HepG2 (cell line): ENCODE measurements around the gene FAAP100. TPM values are rescaled to one million over a fixed set of nuclear protein-coding genes. Genes with fewer than 3 reads are reported as not detected.
A peak's percentile ranks its signal among the peaks of the same experiment; 100 is the strongest.

Source experiments
- ARNTL ChIP-seq: sonication (generic); formaldehyde crosslinking; IDR thresholded peaks from 2 replicates; pipeline ENCODE4 v1.4.0; 2020; ENCODE audit warnings: mild to moderate bottlenecking, missing genetic modification reagents
- BCL6 ChIP-seq: IDR thresholded peaks from 2 replicates; pipeline ENCODE4 v1.6.1; 2016; ENCODE audit warnings: missing genetic modification reagents, missing compliant biosample characterization
- GFI1 ChIP-seq: sonication (generic); formaldehyde crosslinking; IDR thresholded peaks from 2 replicates; pipeline ENCODE4 v1.5.0; 2020; ENCODE audit warnings: missing genetic modification reagents, mild to moderate bottlenecking, borderline replicate concordance
- HOXA3 ChIP-seq: sonication (generic); formaldehyde crosslinking; IDR thresholded peaks from 2 replicates; pipeline ENCODE4 v1.5.0; 2020; ENCODE audit warnings: missing genetic modification reagents
- KDM1A ChIP-seq: IDR thresholded peaks from 2 replicates; pipeline ENCODE4 v1.6.1; 2016; ENCODE audit warnings: missing compliant biosample characterization
- RBM22 ChIP-seq: fragments of 200-400 bp; formaldehyde crosslinking; optimal IDR thresholded peaks from 2 replicates; pipeline ENCODE3; 2017; ENCODE audit warnings: mild to moderate bottlenecking, low read length, moderate library complexity
- SALL2 ChIP-seq: sonication (generic); formaldehyde crosslinking; IDR thresholded peaks from 2 replicates; pipeline ENCODE4 v1.8.1; 2023; ENCODE audit warnings: mild to moderate bottlenecking, missing genetic modification reagents, inconsistent platforms
- ZSCAN21 ChIP-seq: sonication (generic); formaldehyde crosslinking; IDR thresholded peaks from 2 replicates; pipeline ENCODE4 v1.8.0; 2022; ENCODE audit warnings: mild to moderate bottlenecking, missing genetic modification reagents, moderate library complexity, borderline replicate concordance
- ZZZ3 ChIP-seq: sonication (generic); formaldehyde crosslinking; IDR thresholded peaks from 2 replicates; pipeline ENCODE4 v1.4.0; 2020; ENCODE audit warnings: missing genetic modification reagents, mild to moderate bottlenecking, borderline replicate concordance
- polyA plus RNA-seq, 8 experiments: library from polyadenylated mRNA; depleted of rRNA in 3 of 8; stranded (reverse) in 7 of 8; unstranded in 1 of 8; fragments of >200 nt; fragmentation: Illumina TruSeq in 4 of 8; extraction: Trizol in 4 of 8; gene quantifications; 2 replicates each; pipeline versions ENCODE4 v1.2.1 to v1.2.3, GENCODE V29; 2011 to 2016; ENCODE audit warnings: low read depth in 4 of 8, missing spikeins in 1 of 8, mixed read lengths in 1 of 8; ENCODE audit not compliant: insufficient read depth in 1 of 8
- total RNA-seq, 5 experiments: library from RNA; depleted of rRNA; stranded (reverse); fragments of >200 nt; fragmentation: Illumina TruSeq; extraction: Trizol; gene quantifications; 2 replicates each; pipeline ENCODE4 v1.2.3, GENCODE V29; 2016; ENCODE audit warnings: low read depth in 1 of 5
- TF ChIP-seq, protein P1 (sequence below): sonication (generic); formaldehyde crosslinking; IDR thresholded peaks from 2 replicates; pipeline ENCODE4 v1.4.0; 2020; ENCODE audit warnings: low read depth, mild to moderate bottlenecking, missing genetic modification reagents
- TF ChIP-seq, protein P2 (sequence below): sonication (generic); formaldehyde crosslinking; IDR thresholded peaks from 2 replicates; pipeline ENCODE4 v1.4.0; 2020; ENCODE audit warnings: missing genetic modification reagents

FAAP100 gene
- total and polyA plus RNA-seq, 2 of the 13 experiments (the other 11 are each of a cell fraction or from before 2014, with no cell fraction given): 7.6 to 20.8 TPM

DNA sequence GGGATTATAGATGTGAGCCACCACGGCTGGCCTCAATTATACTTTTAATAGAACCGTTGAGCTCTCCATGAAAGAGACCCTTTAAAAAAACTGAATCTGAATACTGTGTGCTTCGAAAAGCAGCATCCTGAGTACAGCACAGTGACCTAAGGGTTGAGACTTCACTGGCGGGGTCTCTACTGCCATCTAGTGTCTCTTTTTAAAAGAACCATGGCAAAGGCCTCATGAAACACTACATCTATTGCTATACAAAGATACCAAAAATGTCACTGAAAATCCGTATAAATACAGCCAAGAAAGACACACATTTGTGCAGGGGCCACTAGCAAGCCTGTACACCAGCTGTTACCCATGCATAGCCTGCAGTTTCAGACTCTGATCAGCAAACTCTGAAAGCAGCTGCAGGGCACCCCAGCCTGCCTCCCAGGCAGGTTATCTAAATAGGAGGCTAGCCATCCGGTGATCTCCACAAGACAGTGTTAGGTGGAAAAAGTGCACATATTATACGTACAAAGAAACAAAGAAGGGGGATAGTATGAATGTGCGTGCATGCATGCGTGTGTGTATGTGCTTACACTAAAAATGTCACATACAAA, 49.5 kb upstream of the FAAP100 start (continued):
- TF ChIP-seq, protein P1, sequence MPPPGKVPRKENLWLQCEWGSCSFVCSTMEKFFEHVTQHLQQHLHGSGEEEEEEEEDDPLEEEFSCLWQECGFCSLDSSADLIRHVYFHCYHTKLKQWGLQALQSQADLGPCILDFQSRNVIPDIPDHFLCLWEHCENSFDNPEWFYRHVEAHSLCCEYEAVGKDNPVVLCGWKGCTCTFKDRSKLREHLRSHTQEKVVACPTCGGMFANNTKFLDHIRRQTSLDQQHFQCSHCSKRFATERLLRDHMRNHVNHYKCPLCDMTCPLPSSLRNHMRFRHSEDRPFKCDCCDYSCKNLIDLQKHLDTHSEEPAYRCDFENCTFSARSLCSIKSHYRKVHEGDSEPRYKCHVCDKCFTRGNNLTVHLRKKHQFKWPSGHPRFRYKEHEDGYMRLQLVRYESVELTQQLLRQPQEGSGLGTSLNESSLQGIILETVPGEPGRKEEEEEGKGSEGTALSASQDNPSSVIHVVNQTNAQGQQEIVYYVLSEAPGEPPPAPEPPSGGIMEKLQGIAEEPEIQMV (CRISPR knock-in tag): no peak
- TF ChIP-seq GFI1 (CRISPR knock-in tag) (no peak), ZSCAN21 (CRISPR knock-in tag) (no peak), HOXA3 (CRISPR knock-in tag) (no peak), KDM1A (no peak), ZZZ3 (CRISPR knock-in tag) (no peak), ARNTL (CRISPR knock-in tag) (no peak), SALL2 (no peak), BCL6 (CRISPR knock-in tag) (0 out of 2 replicates have a peak, but pooled peaks have one; percentile 14), RBM22 (peak; percentile 67)
- TF ChIP-seq, protein P2, sequence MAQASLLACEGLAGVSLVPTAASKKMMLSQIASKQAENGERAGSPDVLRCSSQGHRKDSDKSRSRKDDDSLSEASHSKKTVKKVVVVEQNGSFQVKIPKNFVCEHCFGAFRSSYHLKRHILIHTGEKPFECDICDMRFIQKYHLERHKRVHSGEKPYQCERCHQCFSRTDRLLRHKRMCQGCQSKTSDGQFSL (CRISPR knock-in tag): no peak
